ENCODE data around the gene ZBTB45.
"Not testable (repeated sequence)": the region's sequence is repeated elsewhere in the genome, so short reads cannot be mapped to it uniquely, and the experiment has no call there.

ZBTB45 gene

GRCh38 chr19:58549664-58550361 is 30.2 kb upstream of the ZBTB45 start:
- no peak for DNase-seq
- Mint-ChIP-seq H3K4me3 (no peak overlapping the region), H3K36me3 (ENCODE audit: low read depth) (peaks cover 75% of the 10 kb centered on the region), H3K4me1 (peaks cover 58% of the 10 kb centered on the region), H3K9me3 (no peaks in the 10 kb centered on the region), H3K27ac (peak overlapping the region; percentile 59), H3K27me3 (no peaks in the 10 kb centered on the region)
- ATAC-seq: no peak

DNA sequence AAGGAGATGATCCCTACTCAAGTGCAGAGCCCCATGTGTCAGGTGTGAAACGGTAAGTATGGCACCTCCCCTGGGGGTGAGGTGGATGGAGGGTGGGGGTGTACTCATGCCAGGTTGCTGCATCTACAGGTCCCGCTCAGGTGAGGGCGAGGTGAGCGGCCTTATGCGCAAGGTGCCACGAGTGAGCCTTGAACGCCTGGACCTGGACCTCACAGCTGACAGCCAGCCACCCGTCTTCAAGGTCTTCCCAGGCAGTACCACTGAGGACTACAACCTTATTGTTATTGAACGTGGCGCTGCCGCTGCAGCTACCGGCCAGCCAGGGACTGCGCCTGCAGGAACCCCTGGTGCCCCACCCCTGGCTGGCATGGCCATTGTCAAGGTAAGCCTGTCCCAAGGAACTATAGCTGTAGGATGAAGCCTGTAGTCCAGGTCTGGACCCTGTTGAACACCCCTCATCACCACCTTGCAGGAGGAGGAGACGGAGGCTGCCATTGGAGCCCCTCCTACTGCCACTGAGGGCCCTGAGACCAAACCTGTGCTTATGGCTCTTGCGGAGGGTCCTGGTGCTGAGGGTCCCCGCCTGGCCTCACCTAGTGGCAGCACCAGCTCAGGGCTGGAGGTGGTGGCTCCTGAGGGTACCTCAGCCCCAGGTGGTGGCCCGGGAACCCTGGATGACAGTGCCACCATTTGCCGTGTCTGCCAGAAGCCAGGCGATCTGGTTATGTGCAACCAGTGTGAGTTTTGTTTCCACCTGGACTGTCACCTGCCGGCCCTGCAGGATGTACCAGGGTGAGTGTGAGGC is 29.5 kb upstream of the ZBTB45 start:
- no peak overlapping the region for H3K4me3 Mint-ChIP-seq
- H3K27me3 Mint-ChIP-seq: no peaks in the 10 kb centered on the region
- DNase-seq (no peak), ATAC-seq (no peak)
- H3K36me3 Mint-ChIP-seq (ENCODE audit: low read depth): peaks cover 70% of the 10 kb centered on the region
- peaks cover 51% of the 10 kb centered on the region for H3K4me1 Mint-ChIP-seq
- H3K9me3 Mint-ChIP-seq: no peaks in the 10 kb centered on the region
- H3K27ac Mint-ChIP-seq: no peak overlapping the region

GRCh38 chr19:58547323-58548312 is 28.0 kb upstream of the ZBTB45 start:
- no peak for ATAC-seq
- Mint-ChIP-seq H3K27me3 (peaks cover 7% of the 10 kb centered on the region), H3K9me3 (no peaks in the 10 kb centered on the region), H3K36me3 (ENCODE audit: low read depth) (peaks cover 60% of the 10 kb centered on the region), H3K27ac (peak overlapping the region; percentile 75), H3K4me1 (peaks cover 47% of the 10 kb centered on the region), H3K4me3 (peak overlapping the region; percentile 96)
- no peak for DNase-seq

GRCh38 chr19:58546019-58546530 is 26.5 kb upstream of the ZBTB45 start:
- H3K36me3 Mint-ChIP-seq (ENCODE audit: low read depth): peaks cover 49% of the 10 kb centered on the region
- peaks cover 8% of the 10 kb centered on the region for H3K27me3 Mint-ChIP-seq
- H3K4me3 Mint-ChIP-seq: peak overlapping the region; percentile 96
- no peak for ATAC-seq
- no peaks in the 10 kb centered on the region for H3K9me3 Mint-ChIP-seq
- peaks cover 45% of the 10 kb centered on the region for H3K4me1 Mint-ChIP-seq
- DNase-seq: no peak
- peak overlapping the region; percentile 92 for H3K27ac Mint-ChIP-seq

DNA sequence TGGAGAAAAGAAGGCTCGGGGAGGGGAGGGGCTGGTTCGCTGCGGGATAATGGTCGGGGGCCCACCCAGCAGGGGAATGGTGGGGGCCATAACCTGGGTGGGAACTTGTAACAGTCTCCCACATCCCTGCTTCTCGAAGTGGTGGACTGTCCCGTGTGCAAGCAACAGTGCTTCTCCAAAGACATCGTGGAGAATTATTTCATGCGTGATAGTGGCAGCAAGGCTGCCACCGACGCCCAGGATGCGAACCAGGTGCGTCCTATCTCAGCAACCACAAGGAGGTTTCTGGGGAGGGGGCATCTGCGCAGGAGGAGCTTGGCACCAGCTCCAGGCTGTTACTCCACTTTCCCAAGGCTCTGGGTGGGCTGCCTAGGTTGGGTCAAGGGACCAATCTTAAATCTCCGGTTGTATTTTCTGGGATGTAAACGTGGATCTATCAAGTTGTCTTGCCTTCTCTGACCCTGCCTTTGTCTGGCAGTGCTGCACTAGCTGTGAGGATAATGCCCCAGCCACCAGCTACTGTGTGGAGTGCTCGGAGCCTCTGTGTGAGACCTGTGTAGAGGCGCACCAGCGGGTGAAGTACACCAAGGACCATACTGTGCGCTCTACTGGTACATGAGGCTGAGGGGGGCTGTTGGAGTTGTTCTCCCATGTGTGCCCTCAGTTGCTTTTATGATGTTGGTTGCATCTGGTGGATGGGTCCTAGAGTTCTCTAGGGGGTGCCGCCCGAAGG is 25.8 kb upstream of the ZBTB45 start:
- Mint-ChIP-seq H3K27ac (peak overlapping the region; percentile 92), H3K4me3 (peak overlapping the region; percentile 96), H3K27me3 (peaks cover 9% of the 10 kb centered on the region), H3K9me3 (no peaks in the 10 kb centered on the region), H3K36me3 (ENCODE audit: low read depth) (peaks cover 47% of the 10 kb centered on the region), H3K4me1 (peaks cover 44% of the 10 kb centered on the region)
- ATAC-seq: no peak
- no peak for DNase-seq

- Mint-ChIP-seq H3K27me3 (peaks cover 13% of the 10 kb centered on the region), H3K36me3 (ENCODE audit: low read depth) (peaks cover 42% of the 10 kb centered on the region), H3K4me3 (peak overlapping the region; percentile 96), H3K9me3 (no peaks in the 10 kb centered on the region), H3K27ac (peak overlapping the region; percentile 97), H3K4me1 (peaks cover 41% of the 10 kb centered on the region)
- ATAC-seq: peak; percentile 34
- DNase-seq: peak; percentile 81
Observed at GRCh38 chr19:58544591-58545285, 25.1 kb upstream of the ZBTB45 start.

DNA sequence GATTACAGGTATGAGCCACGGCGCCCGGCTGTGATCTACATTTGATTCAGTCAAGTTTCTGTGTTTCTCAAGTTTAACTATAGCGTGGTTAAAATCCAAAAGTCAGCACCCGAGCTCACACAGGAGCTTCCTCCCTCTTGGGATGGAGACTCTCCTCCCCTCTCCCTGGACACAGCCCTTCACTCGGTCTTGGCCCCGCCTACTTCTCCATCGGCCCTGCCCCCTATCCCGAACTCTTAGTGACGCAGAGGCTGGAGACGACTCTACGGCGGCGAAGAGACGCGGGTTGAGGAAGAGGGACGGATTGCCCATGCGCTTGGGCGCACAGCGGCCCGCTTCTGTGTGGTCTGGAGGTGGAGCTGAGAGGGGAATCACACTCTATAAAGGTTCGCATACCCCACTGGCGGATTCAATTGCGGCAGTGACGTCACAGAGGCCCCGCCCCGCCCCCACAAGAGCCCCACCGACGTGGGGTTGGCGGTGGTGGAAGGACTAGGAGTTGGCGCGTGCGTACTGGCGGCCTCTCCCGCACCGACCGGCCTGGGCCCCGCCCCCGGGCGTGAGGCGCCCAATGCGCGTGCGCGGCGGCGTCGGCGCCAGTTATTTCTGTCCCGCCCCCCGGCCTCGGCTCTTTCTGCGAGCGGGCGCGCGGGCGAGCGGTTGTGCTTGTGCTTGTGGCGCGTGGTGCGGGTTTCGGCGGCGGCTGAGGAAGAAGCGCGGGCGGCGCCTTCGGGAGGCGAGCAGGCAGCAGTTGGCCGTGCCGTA is 24.4 kb upstream of the ZBTB45 start, which contains the start of gene TRIM28:
Gene TRIM28, plus strand, starts transcription at position 239 of the 765 bp plus-strand sequence. CDS start 694 bp downstream, outside the sequence.
- H3K27ac Mint-ChIP-seq: peak within 1 kb of the TSS; percentile 97
- peak; percentile 99 for ATAC-seq
- peaks cover 40% of the 10 kb centered on the region for H3K4me1 Mint-ChIP-seq
- H3K9me3 Mint-ChIP-seq: no peaks in the 10 kb centered on the region
- H3K36me3 Mint-ChIP-seq (ENCODE audit: low read depth): peaks cover 38% of the 10 kb centered on the region
- DNase-seq: peak; percentile 100
- peak within 1 kb of the TSS; percentile 96 for H3K4me3 Mint-ChIP-seq
- peaks cover 19% of the 10 kb centered on the region for H3K27me3 Mint-ChIP-seq

GRCh38 chr19:58542641-58543372 is 23.2 kb upstream of the ZBTB45 start:
- not testable (repeated sequence) for H3K9me3 Mint-ChIP-seq, ATAC-seq, DNase-seq, H3K4me3 Mint-ChIP-seq
- Mint-ChIP-seq H3K36me3 (ENCODE audit: low read depth) (peaks cover 30% of the 10 kb centered on the region), H3K27ac (peak overlapping the region; percentile 39), H3K27me3 (peaks cover 23% of the 10 kb centered on the region), H3K4me1 (peaks cover 41% of the 10 kb centered on the region)

DNA sequence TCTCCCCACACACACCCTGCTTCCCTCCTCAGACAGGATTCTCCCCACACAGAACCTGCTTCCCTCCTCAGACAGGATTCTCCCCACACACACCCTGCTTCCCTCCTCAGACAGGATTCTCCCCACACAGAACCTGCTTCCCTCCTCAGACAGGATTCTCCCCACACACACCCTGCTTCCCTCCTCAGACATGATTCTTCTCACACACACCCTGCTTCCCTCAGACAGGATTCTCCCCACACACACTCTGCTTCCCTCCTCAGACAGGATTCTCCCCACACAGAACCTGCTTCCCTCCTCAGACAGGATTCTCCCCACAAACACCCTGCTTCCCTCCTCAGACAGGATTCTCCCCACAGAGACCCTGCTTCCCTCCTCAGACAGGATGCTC is 19.6 kb upstream of the ZBTB45 start:
- H3K27me3 Mint-ChIP-seq: peaks cover 23% of the 10 kb centered on the region
- H3K36me3 Mint-ChIP-seq (ENCODE audit: low read depth); DNase-seq; H3K27ac Mint-ChIP-seq; ATAC-seq; H3K4me3 Mint-ChIP-seq; H3K9me3 Mint-ChIP-seq: not testable (repeated sequence)
- H3K4me1 Mint-ChIP-seq: peaks cover 19% of the 10 kb centered on the region

GRCh38 chr19:58538257-58539168 is 18.9 kb upstream of the ZBTB45 start:
- H3K9me3 Mint-ChIP-seq: no peaks in the 10 kb centered on the region
- no peaks in the 10 kb centered on the region for H3K36me3 Mint-ChIP-seq (ENCODE audit: low read depth)
- peak overlapping the region; percentile 71 for H3K4me3 Mint-ChIP-seq
- ATAC-seq: peak; percentile 86
- peak; percentile 63 for DNase-seq
- peaks cover 18% of the 10 kb centered on the region for H3K27me3 Mint-ChIP-seq
- H3K27ac Mint-ChIP-seq: peak overlapping the region; percentile 59
- peaks cover 13% of the 10 kb centered on the region for H3K4me1 Mint-ChIP-seq
